Caco-2 (cell line): ENCODE measurements around the gene PRC1. TPM values are rescaled to one million over a fixed set of nuclear protein-coding genes. Genes with fewer than 3 reads are reported as not detected.

Source experiments
- BruUV-seq: library from RNA; stranded (reverse); fragments of 400-500 nt; replicated peaks from 2 replicates; lab custom pipeline; 2021; lab: Mats Ljungman, UMichigan
- CTCF ChIA-PET: fragments of 300-600 bp; sonication (Branson Sonifier 250); formaldehyde crosslinking; loops from one replicate; lab custom pipeline; 2022; ENCODE audit warnings: antibody characterized with exemption; lab: Charles Lee
- POLR2A ChIA-PET: fragments of 300-600 bp; sonication (Branson Sonifier 250); formaldehyde crosslinking; loops from one replicate; lab custom pipeline; 2022; ENCODE audit warnings: antibody characterized with exemption; lab: Charles Lee
- DNase-seq, 2 experiments: peaks; one replicate each; pipeline versions ENCODE4 v3.0.0 to v3.0.0-alpha.2; 2020 to 2022
- H3K27me3 ChIP-seq: replicated peaks from 2 replicates; pipeline ENCODE4 v1.6.0; 2011; ENCODE audit warnings: low read length; ENCODE audit not compliant: control insufficient read depth, insufficient read depth
- H3K36me3 ChIP-seq: 2 replicates; pipeline ENCODE4 v1.5.1; 2011; ENCODE audit warnings: low read length; ENCODE audit not compliant: control insufficient read depth, insufficient read depth
- H3K4me1 ChIP-seq: fragments of 250-450 bp; sonication (Bioruptor Pico); 2 replicates; pipeline ENCODE4 v1.5.1; 2020; ENCODE audit warnings: mild to moderate bottlenecking
- H3K4me3 ChIP-seq: 2 replicates; pipeline ENCODE4 v1.5.1; 2011; ENCODE audit warnings: low read depth, mild to moderate bottlenecking, control low read depth, low read length
- H3K9me3 ChIP-seq: fragments of 250-450 bp; sonication (Bioruptor Pico); 2 replicates; pipeline ENCODE4 v1.5.1; 2020; ENCODE audit warnings: mild to moderate bottlenecking, moderate library complexity
- H3K27ac Mint-ChIP-seq: one replicate; pipeline ENCODE4 v1.8.0; 2022; ENCODE audit warnings: mixed read lengths; ENCODE audit not compliant: unreplicated experiment
- H3K27me3 Mint-ChIP-seq: one replicate; pipeline ENCODE4 v1.8.0; 2022; ENCODE audit warnings: mixed read lengths; ENCODE audit not compliant: insufficient read depth, unreplicated experiment
- H3K36me3 Mint-ChIP-seq: one replicate; pipeline ENCODE4 v1.8.0; 2022; ENCODE audit warnings: mild to moderate bottlenecking, mixed read lengths; ENCODE audit not compliant: insufficient read depth, unreplicated experiment
- H3K4me1 Mint-ChIP-seq: one replicate; pipeline ENCODE4 v1.8.0; 2022; ENCODE audit warnings: low read depth, mixed read lengths; ENCODE audit not compliant: unreplicated experiment
- H3K4me3 Mint-ChIP-seq: one replicate; pipeline ENCODE4 v1.8.0; 2022; ENCODE audit warnings: mild to moderate bottlenecking, moderate library complexity, mixed read lengths; ENCODE audit not compliant: unreplicated experiment
- H3K9me3 Mint-ChIP-seq: one replicate; pipeline ENCODE4 v1.8.0; 2022; ENCODE audit warnings: mixed read lengths; ENCODE audit not compliant: unreplicated experiment
- intact Hi-C: fragments of 100-400 bp; cut with micrococcal nuclease; formaldehyde crosslinking; loops from one replicate; pipeline ENCODE4 v1.10.0; 2022; ENCODE audit not compliant: unreplicated experiment
- total RNA-seq: library from RNA; stranded (reverse); gene quantifications from 2 replicates; pipeline ENCODE4 v1.2.3, GENCODE V29; 2022
- TF ChIP-seq, protein P1 (sequence below), 2 experiments: fragments of 200-600 bp in 1 of 2; IDR thresholded peaks; 1 replicate in 1 of 2; 2 replicates in 1 of 2; pipeline versions ENCODE4 v1.5.1 to v1.8.0; 2011 to 2022; ENCODE audit warnings: antibody characterized with exemption in 1 of 2, control low read depth in 1 of 2, inconsistent platforms in 1 of 2, low read depth in 1 of 2, low read length in 1 of 2, mild to moderate bottlenecking in 1 of 2, moderate library complexity in 1 of 2; ENCODE audit not compliant: insufficient read depth in 1 of 2, severe bottlenecking in 1 of 2, unreplicated experiment in 1 of 2

The PRC1 gene
- total RNA-seq, 1 experiment from 2014 or later: 145 TPM

DNA sequence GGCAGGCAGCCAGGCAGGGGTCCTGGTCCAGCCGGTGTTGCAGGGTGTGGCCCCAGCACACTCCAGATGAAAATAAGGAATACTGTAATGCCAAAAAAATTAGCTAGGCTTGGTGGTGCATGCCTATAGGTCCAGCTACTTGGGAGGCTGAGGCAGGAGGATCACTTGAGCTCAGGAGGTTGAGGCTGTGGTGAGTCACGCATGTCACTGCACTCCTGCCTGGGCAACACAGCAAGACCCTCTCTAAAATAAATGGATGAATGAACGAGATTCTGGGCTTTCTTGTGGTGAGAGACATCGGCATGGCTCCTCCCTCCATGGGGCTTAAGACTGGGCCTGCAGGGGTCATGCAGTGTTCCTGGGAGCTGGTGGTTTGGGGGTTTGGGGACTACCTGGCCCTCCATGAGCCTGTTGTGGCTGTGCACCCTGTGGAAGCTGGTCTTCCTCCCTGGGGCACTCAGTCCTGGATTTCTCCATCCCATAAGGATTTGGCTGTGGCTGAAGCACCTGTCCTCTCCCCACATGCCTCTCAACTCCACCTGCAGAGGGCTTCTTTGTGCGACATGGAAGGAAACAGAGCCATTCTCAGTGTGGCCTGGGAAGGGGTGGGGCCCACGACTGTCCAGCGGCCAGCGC lies 47.3 kb downstream of the PRC1 start:
- no peaks in the 10 kb centered on the region for H3K27me3 Mint-ChIP-seq
- ChIA-PET POLR2A (no interaction called here), CTCF (no interaction called here)
- peaks cover 49% of the 10 kb centered on the region for H3K36me3 Mint-ChIP-seq
- BruUV-seq: no TSS peak
- no peak overlapping the region for H3K4me3 Mint-ChIP-seq
- TF ChIP-seq, protein P1, sequence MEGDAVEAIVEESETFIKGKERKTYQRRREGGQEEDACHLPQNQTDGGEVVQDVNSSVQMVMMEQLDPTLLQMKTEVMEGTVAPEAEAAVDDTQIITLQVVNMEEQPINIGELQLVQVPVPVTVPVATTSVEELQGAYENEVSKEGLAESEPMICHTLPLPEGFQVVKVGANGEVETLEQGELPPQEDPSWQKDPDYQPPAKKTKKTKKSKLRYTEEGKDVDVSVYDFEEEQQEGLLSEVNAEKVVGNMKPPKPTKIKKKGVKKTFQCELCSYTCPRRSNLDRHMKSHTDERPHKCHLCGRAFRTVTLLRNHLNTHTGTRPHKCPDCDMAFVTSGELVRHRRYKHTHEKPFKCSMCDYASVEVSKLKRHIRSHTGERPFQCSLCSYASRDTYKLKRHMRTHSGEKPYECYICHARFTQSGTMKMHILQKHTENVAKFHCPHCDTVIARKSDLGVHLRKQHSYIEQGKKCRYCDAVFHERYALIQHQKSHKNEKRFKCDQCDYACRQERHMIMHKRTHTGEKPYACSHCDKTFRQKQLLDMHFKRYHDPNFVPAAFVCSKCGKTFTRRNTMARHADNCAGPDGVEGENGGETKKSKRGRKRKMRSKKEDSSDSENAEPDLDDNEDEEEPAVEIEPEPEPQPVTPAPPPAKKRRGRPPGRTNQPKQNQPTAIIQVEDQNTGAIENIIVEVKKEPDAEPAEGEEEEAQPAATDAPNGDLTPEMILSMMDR (IDR thresholded peaks at IDR 0.05; ENCODE audit: insufficient read depth in 1 of 2, low read depth in 1 of 2, low read length in 1 of 2, severe bottlenecking in 1 of 2, unreplicated experiment in 1 of 2): no peak
- no peak overlapping the region for H3K27ac Mint-ChIP-seq
- Histone ChIP-seq H3K9me3 (no peaks in the 10 kb centered on the region), H3K4me3 (no peak overlapping the region), H3K36me3 (peaks cover 1% of the 10 kb centered on the region; the same call in 1 of the 2 replicates), H3K4me1 (no peaks in the 10 kb centered on the region), H3K27me3 (no peaks in the 10 kb centered on the region)
- H3K9me3 Mint-ChIP-seq: no peaks in the 10 kb centered on the region
- H3K4me1 Mint-ChIP-seq: no peaks in the 10 kb centered on the region
- intact Hi-C loops: no loop called here
- no peak for DNase-seq

DNA sequence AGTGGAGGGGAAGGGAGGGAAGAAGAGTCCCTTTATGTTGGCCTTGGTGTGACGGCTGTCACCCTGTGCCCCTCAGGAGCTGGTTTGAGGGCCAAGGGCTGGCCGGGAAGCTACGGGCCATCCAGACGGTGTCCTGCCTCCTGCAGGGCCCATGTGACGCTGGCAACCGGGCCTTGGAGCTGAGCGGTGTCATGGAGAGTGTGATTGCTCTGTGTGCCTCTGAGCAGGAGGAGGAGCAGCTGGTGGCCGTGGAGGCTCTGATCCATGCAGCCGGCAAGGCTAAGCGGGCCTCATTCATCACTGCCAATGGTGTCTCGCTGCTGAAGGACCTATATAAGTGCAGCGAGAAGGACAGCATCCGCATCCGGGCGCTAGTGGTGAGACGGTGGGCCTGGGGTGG lies 47.8 kb downstream of the PRC1 start:
- POLR2A ChIA-PET: no interaction called here

DNA sequence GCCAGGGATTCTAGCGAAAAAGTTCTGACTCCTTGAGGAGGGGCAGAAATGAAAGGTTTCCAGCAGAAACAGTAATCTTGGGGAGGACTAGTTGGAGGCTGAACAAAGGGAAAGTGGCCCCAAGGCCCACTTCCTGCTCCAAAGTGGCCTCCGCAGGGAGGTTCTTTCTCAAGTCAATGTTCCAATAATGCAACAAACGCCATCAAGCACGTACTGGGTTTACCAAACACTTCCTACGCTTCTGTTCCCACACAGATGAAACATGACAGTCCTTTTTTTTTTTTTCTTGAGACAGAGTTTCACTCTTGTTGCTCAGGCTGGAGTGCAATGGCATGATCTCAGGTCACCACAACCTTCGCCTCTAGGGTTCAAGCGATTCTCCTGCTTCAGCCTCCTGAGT lies 49.2 kb downstream of the PRC1 start:
- no peaks in the 10 kb centered on the region for H3K4me1 Mint-ChIP-seq
- no peaks in the 10 kb centered on the region for H3K27me3 Mint-ChIP-seq
- intact Hi-C loops: no loop called here
- no TSS peak for BruUV-seq
- H3K36me3 ChIP-seq: peaks cover 1% of the 10 kb centered on the region; the same call in 1 of the 2 replicates
- no peaks in the 10 kb centered on the region for H3K9me3 ChIP-seq
- no peaks in the 10 kb centered on the region for H3K4me1 ChIP-seq
- H3K36me3 Mint-ChIP-seq: peaks cover 61% of the 10 kb centered on the region
- CTCF ChIA-PET: no interaction called here
- POLR2A ChIA-PET: no interaction called here
- no peak for DNase-seq
- H3K27ac Mint-ChIP-seq: no peak overlapping the region
- no peaks in the 10 kb centered on the region for H3K9me3 Mint-ChIP-seq
- no peaks in the 10 kb centered on the region for H3K27me3 ChIP-seq
- no peak overlapping the region for H3K4me3 ChIP-seq
- TF ChIP-seq, protein P1 (IDR thresholded peaks at IDR 0.05; ENCODE audit: insufficient read depth in 1 of 2, low read depth in 1 of 2, low read length in 1 of 2, severe bottlenecking in 1 of 2, unreplicated experiment in 1 of 2): no peak
- H3K4me3 Mint-ChIP-seq: no peak overlapping the region

More for the DNA sequence above, 47.8 kb downstream of the PRC1 start:
- peaks cover 52% of the 10 kb centered on the region for H3K36me3 Mint-ChIP-seq
- H3K4me3 ChIP-seq: no peak overlapping the region
- H3K36me3 ChIP-seq: peaks cover 1% of the 10 kb centered on the region; the same call in 1 of the 2 replicates
- H3K4me1 ChIP-seq: no peaks in the 10 kb centered on the region
- intact Hi-C loops: no loop called here
- no peak for DNase-seq
- no peak overlapping the region for H3K4me3 Mint-ChIP-seq
- H3K27me3 ChIP-seq: no peaks in the 10 kb centered on the region
- H3K4me1 Mint-ChIP-seq: no peaks in the 10 kb centered on the region
- no peaks in the 10 kb centered on the region for H3K9me3 ChIP-seq
- no peaks in the 10 kb centered on the region for H3K9me3 Mint-ChIP-seq
- BruUV-seq: no TSS peak
- TF ChIP-seq, protein P1 (IDR thresholded peaks at IDR 0.05; ENCODE audit: insufficient read depth in 1 of 2, low read depth in 1 of 2, low read length in 1 of 2, severe bottlenecking in 1 of 2, unreplicated experiment in 1 of 2): no peak
- H3K27ac Mint-ChIP-seq: no peak overlapping the region
- H3K27me3 Mint-ChIP-seq: no peaks in the 10 kb centered on the region
- CTCF ChIA-PET: interaction anchor here (0.8 kb wide), 1 partner anchor 12 kb away, joined by 3 read pairs; the partner anchor contains the start of gene UNC45A
